ENCODE results near the gene OLA1. TPM values are rescaled to one million over a fixed set of nuclear protein-coding genes. Genes with fewer than 3 reads are reported as not detected.

The OLA1 gene
- total RNA-seq, 4 donors from 2014 or later, result 75.4 to 111 (median 92.8) TPM

DNA sequence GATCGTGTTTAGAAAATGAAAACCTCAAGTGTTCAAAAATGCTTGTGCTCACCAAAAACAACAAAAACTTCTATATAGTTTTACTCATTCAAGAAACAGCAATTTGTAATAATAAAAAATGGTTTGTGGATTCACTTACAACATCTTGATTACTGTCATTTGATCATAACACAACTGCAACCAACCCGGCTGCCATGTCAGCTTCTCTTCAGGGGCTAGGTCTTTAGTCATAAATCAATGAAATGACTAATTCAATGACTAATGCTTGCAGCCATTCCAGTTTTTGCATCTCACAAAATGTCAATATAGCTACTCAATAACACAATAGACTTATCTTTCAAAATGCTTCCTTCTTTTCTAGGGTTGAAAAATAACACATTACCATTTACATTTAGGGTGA lies 128.0 kb downstream of the OLA1 start:
- Histone ChIP-seq H3K4me3 (no peak overlapping the region), H3K36me3 (no peaks in the 10 kb centered on the region), H3K9me3 (no peaks in the 10 kb centered on the region), H3K27me3 (no peaks in the 10 kb centered on the region), H3K4me1 (no peaks in the 10 kb centered on the region), H3K27ac (no peak overlapping the region)
- DNase-seq (no peak), ATAC-seq (no peak)
- in situ Hi-C loops (cut with MboI; ENCODE audit: low sequenced_read_pairs in 4 of 4) (no loop called here), intact Hi-C loops (cut with DNase I; ENCODE audit: low total_unique reads) (no loop called here)
- TF ChIP-seq POLR2A (IDR thresholded peaks at IDR 0.05), result no peak
- TF ChIP-seq CTCF (IDR thresholded peaks at IDR 0.05 in 4 of 5, conservative IDR thresholded peaks at IDR 0.05 in 1 of 5), result no peak

DNA sequence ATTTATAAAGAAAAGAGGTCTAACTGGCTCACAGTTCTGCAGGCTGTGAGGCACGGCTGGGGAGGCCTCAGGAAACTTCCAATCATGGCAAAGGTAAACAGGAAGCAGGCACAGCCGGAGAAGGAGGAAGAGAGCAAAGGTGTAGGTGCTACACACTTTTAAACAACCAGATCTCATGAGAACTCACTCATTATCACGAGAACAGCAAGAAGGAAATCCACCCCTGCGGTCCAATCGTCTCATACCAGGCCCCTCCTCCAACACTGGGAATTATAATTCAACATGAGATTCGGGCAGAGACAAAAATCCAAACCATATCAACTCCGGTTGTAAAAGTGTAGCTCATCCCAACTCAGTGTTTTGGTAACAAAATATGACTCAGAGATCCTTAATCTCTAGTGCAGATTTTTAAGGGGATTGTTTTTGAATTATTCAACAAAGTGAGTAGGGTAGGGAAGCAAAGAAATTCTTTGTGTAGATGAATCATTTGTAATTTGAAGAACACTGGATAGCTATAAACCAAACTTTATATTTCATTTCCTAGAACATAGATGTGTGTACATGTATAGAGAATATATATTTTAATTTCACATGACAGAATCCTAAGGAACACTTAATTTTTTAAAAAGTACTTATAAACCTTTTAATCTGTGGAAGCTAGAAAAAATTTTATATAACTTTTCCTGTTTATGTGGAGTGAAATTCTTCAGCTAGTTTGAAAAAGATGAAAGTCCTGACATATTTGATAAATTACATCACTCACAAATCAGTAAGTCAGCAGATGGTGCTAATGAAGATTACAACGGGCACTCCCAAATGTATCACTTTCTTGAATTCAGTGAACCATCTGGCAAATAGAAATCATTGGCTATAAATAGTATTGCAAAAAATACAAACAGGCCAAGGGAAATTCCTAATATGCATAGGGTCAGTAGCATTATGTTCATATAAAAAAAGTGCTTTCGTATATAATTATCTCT lies 130.1 kb downstream of the OLA1 start:
- in situ Hi-C loops (cut with MboI; ENCODE audit: low sequenced_read_pairs in 4 of 4), result no loop called here
- Histone ChIP-seq H3K9me3 (no peaks in the 10 kb centered on the region), H3K36me3 (no peaks in the 10 kb centered on the region), H3K4me1 (no peaks in the 10 kb centered on the region), H3K27ac (no peak overlapping the region), H3K27me3 (no peaks in the 10 kb centered on the region), H3K4me3 (no peak overlapping the region)
- ATAC-seq (no peak), DNase-seq (no peak)
- no peak for TF ChIP-seq CTCF (IDR thresholded peaks at IDR 0.05 in 4 of 5, conservative IDR thresholded peaks at IDR 0.05 in 1 of 5)
- no peak for TF ChIP-seq POLR2A (IDR thresholded peaks at IDR 0.05)
- intact Hi-C loops (cut with DNase I; ENCODE audit: low total_unique reads), result no loop called here

- no peak for ATAC-seq
- H3K9me3 ChIP-seq, result no peaks in the 10 kb centered on the region
- H3K4me1 ChIP-seq, result no peaks in the 10 kb centered on the region
- TF ChIP-seq POLR2A (IDR thresholded peaks at IDR 0.05), result no peak
- H3K27me3 ChIP-seq, result no peaks in the 10 kb centered on the region
- intact Hi-C loops (cut with DNase I; ENCODE audit: low total_unique reads), result no loop called here
- H3K27ac ChIP-seq, result no peak overlapping the region
- no peak overlapping the region for H3K4me3 ChIP-seq
- in situ Hi-C loops (cut with MboI; ENCODE audit: low sequenced_read_pairs in 4 of 4), result no loop called here
- no peak for DNase-seq
- H3K36me3 ChIP-seq, result no peaks in the 10 kb centered on the region
Measured at GRCh38 chr2:174112073-174112472, 136.3 kb downstream of the OLA1 start.

GRCh38 chr2:174108579-174108978 lies 139.8 kb downstream of the OLA1 start:
- in situ Hi-C loops (cut with MboI; ENCODE audit: low sequenced_read_pairs in 4 of 4) (no loop called here), intact Hi-C loops (cut with DNase I; ENCODE audit: low total_unique reads) (no loop called here)
- TF ChIP-seq CTCF (IDR thresholded peaks at IDR 0.05 in 4 of 5, conservative IDR thresholded peaks at IDR 0.05 in 1 of 5), result no peak
- no peak for TF ChIP-seq POLR2A (IDR thresholded peaks at IDR 0.05)
- Histone ChIP-seq H3K4me1 (no peaks in the 10 kb centered on the region), H3K36me3 (no peaks in the 10 kb centered on the region), H3K27me3 (no peaks in the 10 kb centered on the region), H3K27ac (no peak overlapping the region), H3K9me3 (no peaks in the 10 kb centered on the region), H3K4me3 (no peak overlapping the region)
- DNase-seq (no peak), ATAC-seq (no peak)

- Histone ChIP-seq H3K27ac (no peak overlapping the region), H3K4me1 (no peaks in the 10 kb centered on the region), H3K4me3 (no peak overlapping the region), H3K36me3 (no peaks in the 10 kb centered on the region), H3K27me3 (no peaks in the 10 kb centered on the region), H3K9me3 (no peaks in the 10 kb centered on the region)
- intact Hi-C loops (cut with DNase I; ENCODE audit: low total_unique reads), result no loop called here
- DNase-seq (no peak), ATAC-seq (no peak)
- TF ChIP-seq POLR2A (IDR thresholded peaks at IDR 0.05) (no peak), CTCF (IDR thresholded peaks at IDR 0.05 in 4 of 5, conservative IDR thresholded peaks at IDR 0.05 in 1 of 5) (no peak)
- in situ Hi-C loops (cut with MboI; ENCODE audit: low sequenced_read_pairs in 4 of 4), result no loop called here
Measured at GRCh38 chr2:174106736-174107135, 141.6 kb downstream of the OLA1 start.
